NCI-H446 (cell line): Measurements from ENCODE around the gene RNF103.
"Not testable (repeated sequence)": the region's sequence is repeated elsewhere in the genome, so short reads cannot be mapped to it uniquely, and the experiment has no call there.

Experiments used
- DNase-seq, 2 experiments: peaks; one replicate each; lab custom pipeline; 2025; lab: John Stamatoyannopoulos, UW

RNF103 gene

GRCh38 chr2:86623494-86624266 lies at the start of gene RNF103:
TSS of gene RNF103 (minus strand) at chr2:86623865. CDS start at chr2:86622886, 979 bp downstream.
- DNase-seq, result peak; percentile 76 to 93

DNA sequence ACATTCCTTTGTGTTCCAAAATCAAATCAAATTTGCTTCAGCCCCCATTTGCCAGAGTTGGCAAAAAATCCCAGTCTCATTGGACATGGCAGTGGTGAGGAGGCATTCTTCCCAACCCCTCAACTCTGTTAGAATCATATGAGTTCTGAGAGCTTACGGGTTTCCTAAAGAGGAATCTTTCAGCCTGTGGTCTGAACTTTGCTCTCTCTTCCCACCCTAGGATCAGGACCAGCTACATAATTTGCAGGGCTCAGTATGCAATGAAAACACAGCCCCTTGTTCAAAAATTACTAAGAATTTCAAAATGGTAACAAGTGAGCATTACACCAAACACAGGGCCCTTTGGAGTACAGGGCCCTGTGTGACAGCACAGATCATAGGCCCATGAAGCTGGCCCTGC lies 49.3 kb upstream of the RNF103 start:
- no peak for DNase-seq

GRCh38 chr2:86672027-86672545 lies 48.4 kb upstream of the RNF103 start:
- DNase-seq, result no peak

DNA sequence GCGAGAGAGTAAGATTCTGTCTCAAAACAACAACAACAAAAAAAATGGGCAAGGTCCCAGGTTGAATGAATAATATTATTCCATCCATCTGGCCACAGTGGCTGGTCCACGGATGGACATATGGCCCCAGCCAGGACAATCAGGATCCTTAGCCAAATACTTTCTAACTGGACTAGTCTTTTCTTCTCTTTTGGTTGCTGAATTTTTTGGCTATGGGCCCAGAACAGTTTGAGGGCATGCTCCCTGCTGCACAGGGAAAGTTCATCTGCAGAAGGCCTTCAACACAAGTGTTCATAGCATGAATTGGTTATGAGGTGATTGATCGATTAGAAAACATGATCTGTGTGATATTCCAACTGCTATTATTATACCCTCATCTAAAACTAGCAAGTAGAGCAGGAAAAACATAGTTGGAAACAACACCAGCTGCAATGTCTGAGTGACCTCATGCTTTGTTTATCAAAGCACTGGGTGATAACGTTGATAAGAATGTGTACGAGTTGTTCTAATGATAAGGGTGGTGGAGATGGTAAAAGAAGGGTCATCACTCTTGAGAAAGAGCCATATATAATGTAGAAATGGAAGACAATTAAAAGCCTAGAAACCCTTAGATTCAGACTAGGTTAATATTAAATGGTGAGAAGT lies 47.8 kb upstream of the RNF103 start:
- DNase-seq, result peak in 1 of 2 experiments; percentile 52

DNA sequence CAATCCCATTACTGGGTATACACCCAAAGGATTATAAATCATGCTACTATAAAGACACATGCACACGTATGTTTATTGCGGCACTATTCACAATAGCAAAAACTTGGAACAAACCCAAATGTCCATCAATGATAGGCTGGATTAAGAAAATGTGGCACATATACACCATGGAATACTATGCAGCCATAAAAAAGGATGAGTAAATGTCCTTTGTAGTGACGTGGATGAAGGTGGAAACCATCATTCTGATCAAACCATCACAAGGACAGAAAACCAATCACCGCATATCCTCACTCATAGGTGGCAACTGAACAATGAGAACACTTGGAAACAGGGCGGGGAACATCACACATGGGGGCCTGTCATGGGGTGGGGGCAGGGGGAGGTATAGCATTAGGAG lies 45.7 kb upstream of the RNF103 start:
- DNase-seq, result not testable (repeated sequence)

GRCh38 chr2:86661333-86661732 lies 37.7 kb upstream of the RNF103 start:
- DNase-seq, result no peak

DNA sequence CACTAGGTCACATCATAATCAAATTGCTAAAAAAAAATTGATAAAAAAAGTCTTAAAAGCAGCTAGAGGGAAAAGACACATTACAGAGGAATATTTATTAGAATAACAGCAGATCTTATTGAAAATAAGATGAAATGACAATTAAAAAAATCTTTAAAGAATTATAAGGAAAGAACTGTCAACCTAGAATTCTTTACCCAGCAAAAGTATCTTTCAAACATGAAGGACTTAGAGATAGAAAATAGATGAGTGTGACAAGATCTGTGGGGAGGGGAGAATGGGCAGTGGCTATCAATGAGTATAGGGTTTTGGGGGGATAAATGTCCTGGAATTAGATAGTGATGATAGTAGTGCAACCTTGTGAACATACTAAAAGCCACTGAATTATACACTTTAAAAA lies 26.5 kb upstream of the RNF103 start:
- DNase-seq, result no peak

DNA sequence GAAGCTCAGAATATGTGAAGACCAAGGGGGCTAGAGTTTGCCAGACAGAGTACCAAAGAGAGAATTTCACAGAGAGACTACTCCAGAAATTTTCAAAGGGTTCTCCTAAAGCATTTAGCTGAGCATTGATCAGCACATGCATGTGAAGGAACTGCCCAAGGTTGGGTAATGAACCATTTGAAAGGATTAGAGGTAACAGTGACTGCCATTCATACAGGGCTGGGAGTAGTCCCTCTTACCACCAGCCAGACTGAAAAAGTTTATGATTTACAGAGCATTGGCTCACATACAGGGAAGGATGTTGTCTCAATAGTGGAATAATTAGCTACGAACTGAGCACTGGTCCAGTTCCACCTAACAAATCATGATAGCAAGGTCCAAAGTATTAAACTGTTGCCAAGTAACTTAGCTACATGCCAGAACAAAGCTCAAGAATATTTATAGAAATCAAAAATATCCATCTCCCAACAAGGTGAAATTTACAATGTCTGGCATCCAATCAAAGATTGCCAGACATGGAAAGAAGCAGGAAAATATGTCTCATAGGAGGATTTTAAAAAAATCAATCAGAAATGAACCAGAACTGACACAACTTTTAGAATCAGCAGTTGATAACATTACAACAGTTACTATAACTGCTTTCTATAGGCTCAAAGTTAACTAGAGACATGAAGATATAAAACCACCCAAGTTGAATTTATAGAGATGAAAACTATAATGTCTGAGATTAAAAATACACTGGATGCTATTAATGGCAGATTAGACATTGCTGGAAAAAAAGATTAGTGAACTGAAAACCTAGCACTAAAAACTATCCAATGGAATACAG lies 25.7 kb upstream of the RNF103 start:
- DNase-seq, result no peak

GRCh38 chr2:86648681-86649080 lies 25.0 kb upstream of the RNF103 start:
- no peak for DNase-seq

- DNase-seq, result no peak
Observed at GRCh38 chr2:86646865-86647264, 23.2 kb upstream of the RNF103 start.

GRCh38 chr2:86646329-86646728 lies 22.7 kb upstream of the RNF103 start:
- no peak for DNase-seq

DNA sequence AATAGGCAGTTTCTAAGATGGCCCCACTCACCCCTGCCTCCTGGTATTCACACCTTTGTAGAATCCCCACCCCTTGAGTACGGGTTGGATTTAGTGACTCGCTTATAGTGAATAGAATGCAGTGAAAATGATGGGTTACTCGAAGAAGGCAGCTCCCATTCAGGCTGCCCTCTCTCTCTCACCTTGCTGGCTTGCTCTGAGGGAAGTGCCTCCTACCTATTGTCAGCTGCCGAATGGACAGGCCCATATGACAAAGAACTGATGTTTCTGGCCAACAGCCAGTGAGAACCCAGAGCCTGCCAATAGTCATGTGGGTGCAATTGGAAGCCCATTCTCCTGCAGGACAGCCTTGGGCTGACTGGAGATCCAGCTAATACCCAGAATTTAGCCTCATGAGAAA lies 22.1 kb upstream of the RNF103 start:
- no peak for DNase-seq

- DNase-seq, result no peak
Observed at GRCh38 chr2:86638712-86639111, 15.0 kb upstream of the RNF103 start.

GRCh38 chr2:86636842-86637241 lies 13.2 kb upstream of the RNF103 start:
- DNase-seq, result no peak

- no peak for DNase-seq
Observed at GRCh38 chr2:86634352-86634751, 10.7 kb upstream of the RNF103 start.

GRCh38 chr2:86633155-86633651 lies 9.5 kb upstream of the RNF103 start:
- DNase-seq, result peak; percentile 86 to 95

DNA sequence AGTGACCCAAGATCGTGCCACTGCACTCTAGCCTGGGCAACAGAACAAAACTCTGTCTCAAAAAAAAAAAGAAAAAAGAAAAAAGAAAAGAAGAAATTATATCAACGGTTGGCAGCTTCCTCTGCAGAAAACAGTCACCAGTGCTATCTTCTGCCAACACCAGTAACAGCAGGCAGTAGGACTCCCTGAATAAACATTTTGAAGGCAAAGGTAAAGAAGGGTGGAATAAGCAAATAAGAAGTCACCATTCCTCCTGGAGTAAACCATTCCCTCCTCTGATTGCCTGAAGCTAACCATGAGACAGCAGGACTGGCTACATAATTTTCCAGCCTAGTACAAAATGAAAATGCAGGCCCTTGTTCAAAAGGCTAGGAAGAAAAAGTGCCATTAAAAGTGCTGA lies 9.0 kb upstream of the RNF103 start:
- peak in 1 of 2 experiments; percentile 76 for DNase-seq

DNA sequence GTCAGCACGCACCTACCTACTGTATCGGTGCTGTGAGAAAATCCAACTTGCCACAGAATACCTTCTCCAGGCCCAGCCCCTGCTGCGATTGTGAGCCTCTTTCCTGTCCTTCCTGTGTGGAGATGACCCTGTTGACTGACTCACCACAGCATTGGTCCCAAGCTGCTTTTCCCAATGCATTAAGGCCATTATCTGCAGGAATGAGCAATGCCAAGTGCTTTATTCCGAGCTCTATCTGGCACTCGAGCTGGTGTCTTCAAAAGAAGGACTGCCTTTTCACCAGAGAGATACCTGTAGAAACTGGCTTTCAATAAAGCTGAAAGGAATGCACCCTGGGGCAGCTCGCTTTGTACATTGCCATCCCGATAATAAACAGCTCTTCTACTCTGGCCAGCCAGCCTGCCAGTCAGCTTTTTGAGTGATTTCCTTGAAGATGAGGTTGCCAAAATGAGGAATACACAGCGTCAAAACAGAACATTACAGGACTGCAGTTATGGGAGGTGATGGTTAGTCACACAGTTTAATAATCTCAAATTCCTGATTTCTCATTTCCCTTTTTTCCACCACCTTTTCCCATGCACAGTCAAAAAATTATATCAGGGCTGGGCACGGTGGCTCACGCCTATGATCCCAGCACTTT lies 8.3 kb upstream of the RNF103 start:
- DNase-seq, result peak in 1 of 2 experiments; percentile 41

GRCh38 chr2:86628091-86628522 lies 4.4 kb upstream of the RNF103 start:
- DNase-seq, result no peak

DNA sequence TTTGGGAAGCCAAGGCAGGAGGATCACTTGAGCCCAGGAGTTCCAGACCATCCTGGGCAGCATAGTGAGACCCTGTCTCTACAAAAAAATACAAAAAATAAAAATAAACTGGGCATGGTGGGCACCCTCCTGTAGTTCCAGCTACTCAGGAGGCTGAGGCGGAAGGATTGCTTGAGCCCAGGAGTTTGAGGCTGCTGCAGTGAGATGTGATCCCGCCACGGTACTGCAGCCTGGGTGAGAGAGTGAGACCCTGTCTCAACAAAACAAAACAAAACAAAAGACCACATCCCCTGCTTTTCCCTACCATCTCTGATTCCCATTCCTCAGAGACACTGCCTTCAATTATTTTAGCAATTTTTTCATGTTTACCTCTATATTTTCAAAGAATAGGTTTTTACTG lies 3.9 kb upstream of the RNF103 start:
- no peak for DNase-seq

- DNase-seq, result no peak
Observed at GRCh38 chr2:86625096-86625495, 1.4 kb upstream of the RNF103 start.

GRCh38 chr2:86624267-86624547 lies 542 bp upstream of the RNF103 start:
- peak in 1 of 2 experiments; percentile 26 for DNase-seq
